GM19463 (cell line): ENCODE results near the gene NDE1.
"Not testable (repeated sequence)": the region's sequence is repeated elsewhere in the genome, so short reads cannot be mapped to it uniquely, and the experiment has no call there.

ENCODE experiments used
- ATAC-seq: cut with Tn5 transposase; IDR thresholded peaks from one replicate; pipeline ENCODE4 v1.9.1; 2021; ENCODE audit warnings: mild to moderate bottlenecking, moderate library complexity; ENCODE audit not compliant: unreplicated experiment

The NDE1 gene

GRCh38 chr16:15649727-15650018, 372 bp upstream of the NDE1 start:
- no peak for ATAC-seq

- no peak for ATAC-seq
Measured at GRCh38 chr16:15650698-15651171, 690 bp downstream of the NDE1 start.

- ATAC-seq, result no peak
Measured at GRCh38 chr16:15652293-15653001, 2.4 kb downstream of the NDE1 start.

- ATAC-seq, result no peak
Measured at GRCh38 chr16:15653227-15653626, 3.2 kb downstream of the NDE1 start.

GRCh38 chr16:15654591-15654990, 4.5 kb downstream of the NDE1 start:
- ATAC-seq, result no peak

- ATAC-seq, result not testable (repeated sequence)
Measured at GRCh38 chr16:15655561-15655960, 5.5 kb downstream of the NDE1 start.

- ATAC-seq, result no peak
Measured at GRCh38 chr16:15658149-15658548, 8.1 kb downstream of the NDE1 start.

GRCh38 chr16:15658556-15658955, 8.5 kb downstream of the NDE1 start:
- ATAC-seq, result no peak

GRCh38 chr16:15660203-15660601, 10.2 kb downstream of the NDE1 start:
- no peak for ATAC-seq

- no peak for ATAC-seq
Measured at GRCh38 chr16:15665107-15665506, 15.1 kb downstream of the NDE1 start.

GRCh38 chr16:15667091-15667742, 17.2 kb downstream of the NDE1 start:
- no peak for ATAC-seq

GRCh38 chr16:15671530-15672117, 21.6 kb downstream of the NDE1 start:
- no peak for ATAC-seq

- not testable (repeated sequence) for ATAC-seq
Measured at GRCh38 chr16:15672127-15672513, 22.1 kb downstream of the NDE1 start.

- ATAC-seq, result no peak
Measured at GRCh38 chr16:15672514-15673167, 22.6 kb downstream of the NDE1 start.

GRCh38 chr16:15674571-15674970, 24.5 kb downstream of the NDE1 start:
- no peak for ATAC-seq

- no peak for ATAC-seq
Measured at GRCh38 chr16:15676506-15676905, 26.5 kb downstream of the NDE1 start.

- no peak for ATAC-seq
Measured at GRCh38 chr16:15677447-15677846, 27.4 kb downstream of the NDE1 start.

- ATAC-seq, result no peak
Measured at GRCh38 chr16:15682105-15682570, 32.1 kb downstream of the NDE1 start.

GRCh38 chr16:15686287-15686686, 36.2 kb downstream of the NDE1 start:
- no peak for ATAC-seq

GRCh38 chr16:15689290-15689689, 39.2 kb downstream of the NDE1 start:
- no peak for ATAC-seq

- no peak for ATAC-seq
Measured at GRCh38 chr16:15690296-15690695, 40.3 kb downstream of the NDE1 start.

- ATAC-seq, result no peak
Measured at GRCh38 chr16:15691046-15691445, 41.0 kb downstream of the NDE1 start.
